Measurements from ENCODE around the gene NPAS1. TPM values are rescaled to one million over a fixed set of nuclear protein-coding genes. Genes with fewer than 3 reads are reported as not detected.

The NPAS1 gene
- total and polyA plus RNA-seq, 2 of the 13 experiments (the other 11 are each of a cell fraction or from before 2014, with no cell fraction given), result 0.35 to 2.9 TPM

GRCh38 chr19:47056411-47056810 lies 36.8 kb downstream of the NPAS1 start:
- H3K27ac ChIP-seq (ENCODE audit: extremely low read length, insufficient read depth, low read length), result no peak overlapping the region
- CTCF ChIA-PET (ENCODE audit: low intra/inter-chr PET ratio, low total read pairs), result no interaction called here
- POLR2A ChIA-PET, result interaction anchor here (1.2 to 4.6 kb wide), 2 partner anchors 9 to 39 kb away, joined by 3 to 22 read pairs; partner anchors contain the start of gene TMEM160

More at GRCh38 chr19:47056411-47056810, 36.8 kb downstream of the NPAS1 start:
- ATAC-seq (no peak), FAIRE-seq (no peak), DNase-seq (ENCODE audit: low spot score) (no peak)
- Histone ChIP-seq H4K20me1 (ENCODE audit: insufficient read depth, low read length) (no peaks in the 10 kb centered on the region), H3K4me1 (ENCODE audit: insufficient read depth, low read length) (peaks cover 40% of the 10 kb centered on the region), H3K4me2 (ENCODE audit: low read depth, low read length) (peak overlapping the region; percentile 55), H2AFZ (ENCODE audit: low read length) (peak overlapping the region; percentile 1), H3K9ac (ENCODE audit: insufficient read depth, low read depth, low read length) (0 out of 2 replicates have a peak overlapping the region, but pooled peaks have one; percentile 15), H3K79me2 (ENCODE audit: insufficient read depth, low read length) (no peaks in the 10 kb centered on the region), H3K36me3 (replicated peaks in 1 of 2; ENCODE audit: control insufficient read depth in 1 of 2, insufficient read depth in 2 of 2, low read length in 2 of 2) (no peaks in the 10 kb centered on the region), H3K9me3 (ENCODE audit: low read length) (no peaks in the 10 kb centered on the region), H3K4me3 (replicated peaks in 1 of 3; ENCODE audit: insufficient read depth in 1 of 3, low read depth in 2 of 3, low read length in 3 of 3) (no peak overlapping the region), H3K27me3 (ENCODE audit: control insufficient read depth in 1 of 2, insufficient read depth in 2 of 2, low read length in 2 of 2) (no peaks in the 10 kb centered on the region)
- no peak for TF ChIP-seq HDAC1 (CRISPR knock-in tag; IDR thresholded peaks at IDR 0.05)
- no peak for TF ChIP-seq PAX8 (CRISPR knock-in tag; IDR thresholded peaks at IDR 0.05; ENCODE audit: borderline replicate concordance)
- TF ChIP-seq ZNF317 (CRISPR knock-in tag; IDR thresholded peaks at IDR 0.05), result no peak
- no peak for TF ChIP-seq CHCHD3 (CRISPR knock-in tag; IDR thresholded peaks at IDR 0.05)
- TF ChIP-seq ZNF335 (CRISPR knock-in tag; IDR thresholded peaks at IDR 0.05), result no peak
- no peak for TF ChIP-seq ADNP (CRISPR knock-in tag; IDR thresholded peaks at IDR 0.05)
- TF ChIP-seq SYNCRIP (IDR thresholded peaks at IDR 0.05; ENCODE audit: insufficient read depth, low read depth, low read length), result no peak
- no peak for TF ChIP-seq NR3C1 (CRISPR knock-in tag; IDR thresholded peaks at IDR 0.05)
- no peak for TF ChIP-seq ZNF232 (CRISPR knock-in tag; IDR thresholded peaks at IDR 0.05; ENCODE audit: borderline replicate concordance)
- no peak for TF ChIP-seq KDM2A (CRISPR knock-in tag; IDR thresholded peaks at IDR 0.05; ENCODE audit: borderline replicate concordance, low read depth)
- no peak for TF ChIP-seq HOMEZ (CRISPR knock-in tag; IDR thresholded peaks at IDR 0.05; ENCODE audit: low read depth)
- TF ChIP-seq SRY (CRISPR knock-in tag; IDR thresholded peaks at IDR 0.05), result no peak
- no peak for TF ChIP-seq REXO4 (CRISPR knock-in tag; IDR thresholded peaks at IDR 0.05; ENCODE audit: borderline replicate concordance)
- no peak for TF ChIP-seq ZBTB21 (CRISPR knock-in tag; IDR thresholded peaks at IDR 0.05)
- no peak for TF ChIP-seq NR0B2 (CRISPR knock-in tag; IDR thresholded peaks at IDR 0.05)
- TF ChIP-seq GTF3A (CRISPR knock-in tag; conservative IDR thresholded peaks at IDR 0.05), result no peak
- no peak for TF ChIP-seq CREBL2 (CRISPR knock-in tag; IDR thresholded peaks at IDR 0.05; ENCODE audit: borderline replicate concordance)
- no peak for TF ChIP-seq ZNF562 (CRISPR knock-in tag; IDR thresholded peaks at IDR 0.05; ENCODE audit: borderline replicate concordance)
- TF ChIP-seq ZNF598 (CRISPR knock-in tag; IDR thresholded peaks at IDR 0.05; ENCODE audit: borderline replicate concordance), result no peak
- in situ Hi-C loops (cut with HindIII; ENCODE audit: extremely low pct_ligation_motif_present, low pct_unique_long_range_greater_than_20kb) (no loop called here), intact Hi-C loops (cut with micrococcal nuclease; ENCODE audit: unreplicated experiment) (no loop called here)
- WGBS (ENCODE audit: low lambda C conversion rate), result 27% methylated on average over 4 of the region's 5 CpGs
- BruUV-seq (replicated peaks), result no TSS peak
